ENCODE results near the gene PLCH2. TPM values are rescaled to one million over a fixed set of nuclear protein-coding genes. Genes with fewer than 3 reads are reported as not detected.

PLCH2 gene
- total and polyA plus RNA-seq, 9 of the 15 experiments (the other 6 are each of a cell fraction or from before 2014, with no cell fraction given): 0.16 TPM; not detected in 8

- intact Hi-C loops (cut with micrococcal nuclease): no loop called here
- BruUV-seq (replicated peaks): no TSS peak
- no peak for FAIRE-seq
- in situ Hi-C loops (cut with MboI): no loop called here
- H4K20me1 ChIP-seq (replicated peaks; ENCODE audit: control insufficient read depth, insufficient read depth, low read length): peaks cover 30% of the 10 kb centered on the region
- H3K4me2 ChIP-seq (ENCODE audit: insufficient read depth, low read length): no peak overlapping the region
- H3K27me3 ChIP-seq (ENCODE audit: control insufficient read depth in 2 of 2, insufficient read depth in 2 of 2, low read length in 2 of 2): peaks cover 35 to 63% of the 10 kb centered on the region in 2 experiments; a peak in 4 of 5 replicates
- no peak overlapping the region for H3K4me3 ChIP-seq
- H3K36me3 ChIP-seq (ENCODE audit: control insufficient read depth, insufficient read depth, low read length): no peaks in the 10 kb centered on the region
- H3K9me3 ChIP-seq (replicated peaks; ENCODE audit: control insufficient read depth, insufficient read depth, low read depth, low read length): no peaks in the 10 kb centered on the region
- no peak overlapping the region for H3K9ac ChIP-seq (ENCODE audit: insufficient read depth in 1 of 2, low read depth in 2 of 2, low read length in 2 of 2)
- H3K4me1 ChIP-seq (replicated peaks in 1 of 2; ENCODE audit: control insufficient read depth in 2 of 2, insufficient read depth in 2 of 2, low read length in 2 of 2): peaks cover 0 to 83% of the 10 kb centered on the region in 2 experiments; a peak in 2 of 5 replicates
- ChIA-PET POLR2A (interaction anchor here (0.9 to 1.5 kb wide), 2 partner anchors 8 to 22 kb away, joined by 3 to 4 read pairs; no protein-coding TSS in a partner anchor), CTCF (ENCODE audit: low intra/inter-chr PET ratio) (no interaction called here)
- no peak for ATAC-seq
- no peak for TF ChIP-seq RAD51 (IDR thresholded peaks at IDR 0.05; ENCODE audit: borderline replicate concordance, low read depth)
- no peak for TF ChIP-seq JUNB (CRISPR knock-in tag; conservative IDR thresholded peaks at IDR 0.05)
- no peak for TF ChIP-seq SIRT6 (IDR thresholded peaks at IDR 0.05; ENCODE audit: low read depth, low read length)
- TF ChIP-seq TOE1 (IDR thresholded peaks at IDR 0.05; ENCODE audit: borderline replicate concordance): no peak
- TF ChIP-seq TOE1 (CRISPR knock-in tag; IDR thresholded peaks at IDR 0.05; ENCODE audit: borderline replicate concordance, low read depth): no peak
- TF ChIP-seq ARNT (IDR thresholded peaks at IDR 0.05): no peak
- no peak for TF ChIP-seq TAF15 (IDR thresholded peaks at IDR 0.05; ENCODE audit: low read depth, low read length)
- no peak for TF ChIP-seq HEY1 (CRISPR knock-in tag; IDR thresholded peaks at IDR 0.05; ENCODE audit: borderline replicate concordance)
- no peak for TF ChIP-seq SMAD3 (CRISPR knock-in tag; conservative IDR thresholded peaks at IDR 0.05)
- no peak for TF ChIP-seq IRF9 (tag; IDR thresholded peaks at IDR 0.05)
- no peak for TF ChIP-seq ZNF586 (CRISPR knock-in tag; conservative IDR thresholded peaks at IDR 0.05)
- TF ChIP-seq CGGBP1 (CRISPR knock-in tag; IDR thresholded peaks at IDR 0.05): no peak
- no peak for TF ChIP-seq SMARCB1 (IDR thresholded peaks at IDR 0.05; ENCODE audit: insufficient read length, low read depth)
- TF ChIP-seq DIDO1 (tag; IDR thresholded peaks at IDR 0.05; ENCODE audit: low read depth): no peak
- TF ChIP-seq LEF1 (IDR thresholded peaks at IDR 0.05): no peak
- TF ChIP-seq ZNF398 (CRISPR knock-in tag; IDR thresholded peaks at IDR 0.05): no peak
- TF ChIP-seq CBFA2T3 (IDR thresholded peaks at IDR 0.05): no peak
- 0% methylated on average over 3 of the region's 4 CpGs for WGBS (ENCODE audit: insufficient coverage, low coverage, missing lambda C conversion rate)
- DNase-seq (ENCODE audit: extremely low read depth in 1 of 4, low spot score in 3 of 4): no peak
- no peak overlapping the region for H3K27ac ChIP-seq (ENCODE audit: extremely low read depth, low read depth, low read length)
- no peak overlapping the region for H2AFZ ChIP-seq (ENCODE audit: low read depth, low read length)
- no peaks in the 10 kb centered on the region for H3K79me2 ChIP-seq (ENCODE audit: control insufficient read depth, insufficient read depth, low read length)
- no peaks in the 10 kb centered on the region for H3K9me1 ChIP-seq (ENCODE audit: control insufficient read depth, insufficient read depth, low read length)
Observed at GRCh38 chr1:2497891-2498290, 21.8 kb downstream of the PLCH2 start.
